NCI-H345 treated with DMSO at 0.1 percent for 48 hours (cell line): ENCODE measurements around the gene HIRA.

ENCODE experiments used
- DNase-seq: peaks from one replicate; lab custom pipeline; 2025; ENCODE audit not compliant: unreplicated experiment; lab: John Stamatoyannopoulos, UW

Gene HIRA

DNA sequence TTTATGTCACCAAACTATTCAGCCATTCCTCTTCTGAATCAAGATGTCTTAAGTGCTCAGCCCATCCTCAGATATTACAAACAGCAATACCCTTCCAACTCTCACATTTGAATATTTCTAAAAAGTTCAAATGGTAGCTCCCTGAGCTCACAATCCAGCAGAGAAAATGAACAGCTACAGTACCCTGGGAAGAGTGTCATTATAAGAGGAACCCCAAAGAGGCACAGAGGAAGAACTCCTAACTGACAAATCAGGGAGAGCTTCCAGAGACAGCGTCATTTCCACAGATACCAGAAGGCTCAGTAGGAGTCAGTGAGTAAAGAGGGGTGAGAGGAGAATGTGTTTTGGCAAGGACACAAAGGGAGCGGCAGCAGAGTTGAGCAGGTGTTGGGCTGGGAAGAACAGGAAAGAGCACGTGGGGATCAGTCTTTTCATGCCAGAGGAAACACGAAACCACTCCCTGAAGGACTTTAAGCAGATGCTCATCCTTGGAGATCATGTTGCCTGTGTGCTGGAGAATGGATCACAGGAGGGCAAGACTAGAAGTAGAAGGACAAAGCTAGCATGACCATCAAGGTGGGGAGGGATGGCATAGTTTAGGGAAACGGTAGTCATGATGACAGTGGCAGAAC, 144.3 kb downstream of the HIRA start:
- peak; percentile 69 for DNase-seq

DNA sequence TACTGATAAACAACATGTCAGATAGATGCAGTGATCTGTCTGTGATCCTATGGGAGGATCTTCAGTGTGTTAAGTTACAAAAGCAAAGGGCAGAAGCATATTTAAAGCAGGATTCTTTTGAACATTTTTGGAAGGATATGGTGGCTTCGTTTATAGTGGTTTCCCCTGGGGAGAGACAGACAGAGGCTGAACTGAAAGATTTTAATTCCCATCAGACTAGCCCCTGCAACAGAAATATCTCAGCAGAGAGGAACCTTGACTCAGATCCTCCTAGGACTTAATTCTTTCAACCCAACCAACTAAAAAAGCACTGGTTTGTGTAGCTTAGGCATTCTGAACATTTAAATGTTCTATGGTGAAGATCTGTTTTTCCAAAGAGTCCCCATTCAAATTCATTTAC, 145.7 kb downstream of the HIRA start:
- no peak for DNase-seq
